GM21360 (cell line): Measurements from ENCODE around the gene RABL6.
A peak's percentile ranks its signal among the peaks of the same experiment; 100 is the strongest.
"Not testable (repeated sequence)": the region's sequence is repeated elsewhere in the genome, so short reads cannot be mapped to it uniquely, and the experiment has no call there.

Source experiments
- ATAC-seq: cut with Tn5 transposase; IDR thresholded peaks from one replicate; pipeline ENCODE4 v1.9.1; 2021; ENCODE audit warnings: mild to moderate bottlenecking, moderate library complexity; ENCODE audit not compliant: unreplicated experiment

RABL6 gene

DNA sequence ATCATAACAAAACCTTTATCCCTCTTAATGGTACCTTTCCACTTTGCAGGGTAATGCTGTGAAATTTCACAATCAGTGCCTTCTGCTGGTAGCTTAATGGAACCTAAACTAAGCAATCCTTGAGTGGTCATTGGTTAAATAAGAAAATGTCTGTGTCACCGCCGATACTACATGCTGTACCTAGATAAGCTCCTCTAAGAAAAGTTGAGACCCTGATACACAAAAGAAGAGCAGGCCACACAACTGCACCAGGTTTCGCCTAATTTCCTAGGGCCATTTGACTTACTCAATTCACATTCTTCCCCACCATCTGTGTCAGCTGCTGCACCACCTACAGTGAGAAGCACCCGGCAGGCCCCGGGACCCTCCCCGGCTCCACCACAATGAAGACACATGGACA lies 67.4 kb downstream of the RABL6 start:
- no peak for ATAC-seq

DNA sequence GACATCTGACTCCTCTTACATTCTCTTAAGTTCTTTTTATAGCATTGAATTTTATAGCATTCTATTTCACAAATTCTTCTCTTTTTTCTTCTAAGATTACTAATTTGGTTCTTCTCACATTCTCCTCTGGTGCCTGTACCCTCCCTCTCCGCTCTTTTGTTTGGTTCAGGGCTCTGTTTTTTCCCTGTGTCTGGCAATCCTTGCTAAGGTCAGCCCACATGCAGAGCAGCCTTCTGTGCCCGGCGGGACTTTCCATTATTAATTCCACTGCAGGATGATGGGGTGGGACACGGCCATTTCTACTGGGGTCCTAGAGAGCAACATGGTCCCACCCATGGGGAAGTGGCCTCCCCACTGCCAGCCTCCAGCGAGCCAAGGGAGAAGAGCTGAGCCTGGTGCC lies 68.7 kb downstream of the RABL6 start:
- no peak for ATAC-seq

DNA sequence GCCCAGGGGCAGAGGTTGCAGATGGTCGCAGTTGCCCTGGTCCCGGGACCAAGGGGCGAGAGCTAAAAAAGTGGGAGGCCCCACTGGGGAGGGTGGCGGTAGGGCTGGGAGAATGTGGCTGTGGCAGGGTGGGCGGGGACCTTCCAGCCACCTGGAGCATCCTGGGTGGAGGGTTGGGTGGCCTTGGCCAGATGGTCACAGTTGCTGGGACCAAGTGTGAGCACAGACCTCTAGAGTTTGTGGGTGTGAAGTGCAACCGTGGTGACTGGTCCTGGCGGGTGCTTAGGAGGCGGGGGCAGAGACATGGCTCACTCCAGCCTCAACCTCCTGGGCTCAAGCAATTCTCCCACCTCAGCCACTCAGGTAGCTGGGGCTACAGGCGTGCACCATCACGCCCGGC lies 72.9 kb downstream of the RABL6 start:
- ATAC-seq, result no peak

DNA sequence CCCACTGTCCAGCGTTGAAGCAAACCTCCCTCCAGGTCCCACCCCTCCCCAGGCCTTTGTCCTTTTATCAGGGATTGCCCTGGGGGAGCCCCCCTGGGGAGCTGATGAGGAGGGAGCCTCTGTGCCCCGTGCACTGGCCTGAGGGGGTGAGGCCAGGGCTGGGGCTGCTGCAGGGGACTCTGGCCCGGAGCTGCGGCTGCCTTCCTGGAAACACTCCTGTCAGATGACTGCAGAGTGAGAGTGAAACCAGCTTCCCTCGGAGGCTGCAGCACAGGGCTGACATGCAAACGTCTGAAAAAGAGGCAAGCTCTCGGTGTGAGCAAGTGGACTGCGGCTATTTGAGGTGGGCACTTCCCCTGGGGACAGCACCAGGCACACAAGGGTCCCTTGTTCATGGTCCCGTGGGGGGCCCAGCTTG lies 74.0 kb downstream of the RABL6 start:
- no peak for ATAC-seq

DNA sequence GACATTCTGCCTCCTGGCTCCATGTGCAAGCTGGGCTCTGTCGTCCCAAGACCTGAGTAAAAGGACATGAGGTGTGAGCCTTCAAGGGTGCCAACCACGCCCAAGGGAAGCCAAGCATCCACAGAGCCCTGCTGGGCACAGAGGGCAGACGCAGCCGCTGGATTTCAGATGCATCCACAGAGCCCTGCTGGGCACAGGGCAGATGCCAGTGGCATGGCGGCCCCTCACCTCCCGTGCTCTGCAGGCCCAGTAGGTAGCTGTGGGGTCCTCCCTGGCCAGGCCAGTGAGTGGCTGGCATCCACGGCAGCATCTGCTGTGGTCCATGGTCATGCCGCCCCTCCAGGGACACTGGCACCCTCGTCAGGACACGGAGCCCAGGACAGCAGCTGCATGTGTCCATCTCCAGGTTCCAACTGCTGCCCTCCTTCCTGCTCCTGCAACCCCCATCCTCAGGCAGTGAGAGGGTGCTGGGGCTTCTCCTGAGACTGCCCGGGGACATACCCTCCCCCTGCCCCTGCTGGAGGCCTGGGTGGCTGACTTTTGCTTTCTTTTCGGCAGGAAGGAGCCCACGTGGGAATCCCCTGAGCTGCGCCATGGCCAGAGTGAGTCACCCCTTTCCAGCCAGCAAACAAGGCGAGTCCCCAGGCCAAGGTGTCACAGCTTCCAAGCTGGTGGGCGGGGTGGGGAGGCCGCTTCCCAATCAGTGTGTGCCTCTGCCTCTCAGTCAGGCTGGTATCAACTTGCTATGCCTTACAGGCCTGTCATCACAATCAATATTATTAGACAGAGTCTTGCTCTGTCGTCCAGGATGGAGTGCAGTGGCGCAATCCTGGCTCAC lies 74.6 kb downstream of the RABL6 start:
- no peak for ATAC-seq

DNA sequence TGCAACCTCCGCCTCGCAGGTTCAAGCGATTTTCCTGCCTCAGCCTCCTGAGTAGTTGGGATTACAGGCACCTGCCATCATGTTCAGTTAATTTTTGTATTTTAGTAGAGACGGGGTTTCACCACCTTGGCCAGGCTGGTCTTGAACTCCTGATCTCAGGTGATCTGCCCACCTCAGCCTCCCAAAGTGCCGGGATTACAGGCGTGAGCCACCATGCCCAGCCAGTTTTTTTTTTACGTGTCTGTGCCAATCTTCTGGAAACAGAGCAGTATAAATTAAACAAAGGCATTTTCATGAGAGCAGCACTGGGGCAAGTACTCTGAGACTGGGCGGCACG lies 75.2 kb downstream of the RABL6 start:
- not testable (repeated sequence) for ATAC-seq

DNA sequence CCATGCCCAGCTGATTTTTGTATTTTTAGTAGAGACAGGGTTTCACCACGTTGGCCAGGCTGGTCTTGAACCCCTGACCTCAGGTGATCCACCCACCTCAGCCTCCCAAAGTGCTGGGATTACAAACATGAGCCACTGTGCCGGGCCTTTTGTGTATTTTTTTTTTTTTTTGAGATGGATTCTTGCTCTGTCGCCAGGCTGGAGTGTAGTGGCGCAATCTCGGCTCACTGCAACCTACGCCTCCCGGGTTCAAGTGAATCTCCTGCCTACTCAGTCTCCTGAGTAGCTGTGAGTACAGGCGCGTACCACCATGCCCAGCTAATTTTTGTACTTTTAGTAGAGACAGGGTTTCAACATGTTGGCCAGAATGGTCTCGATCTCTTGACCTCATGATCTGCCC lies 75.9 kb downstream of the RABL6 start:
- not testable (repeated sequence) for ATAC-seq

DNA sequence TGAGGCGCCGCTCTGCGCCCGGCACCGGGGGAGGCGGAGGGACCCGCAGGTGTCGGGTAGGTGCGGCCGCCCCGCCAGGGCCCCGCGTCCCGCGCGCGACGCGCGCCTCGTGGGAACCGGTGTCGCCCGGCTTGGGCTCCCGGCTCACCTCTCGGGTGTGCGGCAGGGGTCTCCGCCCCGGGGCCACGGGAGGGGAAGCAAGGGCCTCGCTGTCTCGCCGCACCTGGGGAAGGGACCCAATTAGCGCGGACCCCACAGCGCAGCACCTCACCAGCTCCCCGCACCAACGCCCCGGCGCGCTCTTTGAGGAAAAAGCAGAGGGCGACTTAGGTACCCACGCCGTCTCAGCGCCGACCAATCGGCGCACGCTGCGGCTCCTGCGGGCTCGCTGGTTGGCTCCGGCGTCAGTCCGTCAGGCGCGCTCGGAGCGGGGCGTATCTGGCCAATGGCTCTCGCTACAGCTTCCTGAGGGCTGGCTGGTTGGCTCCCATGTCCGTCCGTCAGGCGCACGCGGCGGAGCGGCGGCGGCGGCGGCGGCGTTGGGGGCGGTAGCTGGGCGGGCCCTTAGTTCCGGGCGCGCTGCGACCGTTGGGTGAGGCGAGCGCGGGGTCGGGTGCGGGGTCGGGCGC lies 78.3 kb downstream of the RABL6 start, which contains the start of gene TRAF2:
Gene TRAF2, plus strand, starts transcription at position 567 of the 629 bp plus-strand sequence. CDS start 12,225 bp downstream, outside the sequence.
- peak; percentile 72 for ATAC-seq

DNA sequence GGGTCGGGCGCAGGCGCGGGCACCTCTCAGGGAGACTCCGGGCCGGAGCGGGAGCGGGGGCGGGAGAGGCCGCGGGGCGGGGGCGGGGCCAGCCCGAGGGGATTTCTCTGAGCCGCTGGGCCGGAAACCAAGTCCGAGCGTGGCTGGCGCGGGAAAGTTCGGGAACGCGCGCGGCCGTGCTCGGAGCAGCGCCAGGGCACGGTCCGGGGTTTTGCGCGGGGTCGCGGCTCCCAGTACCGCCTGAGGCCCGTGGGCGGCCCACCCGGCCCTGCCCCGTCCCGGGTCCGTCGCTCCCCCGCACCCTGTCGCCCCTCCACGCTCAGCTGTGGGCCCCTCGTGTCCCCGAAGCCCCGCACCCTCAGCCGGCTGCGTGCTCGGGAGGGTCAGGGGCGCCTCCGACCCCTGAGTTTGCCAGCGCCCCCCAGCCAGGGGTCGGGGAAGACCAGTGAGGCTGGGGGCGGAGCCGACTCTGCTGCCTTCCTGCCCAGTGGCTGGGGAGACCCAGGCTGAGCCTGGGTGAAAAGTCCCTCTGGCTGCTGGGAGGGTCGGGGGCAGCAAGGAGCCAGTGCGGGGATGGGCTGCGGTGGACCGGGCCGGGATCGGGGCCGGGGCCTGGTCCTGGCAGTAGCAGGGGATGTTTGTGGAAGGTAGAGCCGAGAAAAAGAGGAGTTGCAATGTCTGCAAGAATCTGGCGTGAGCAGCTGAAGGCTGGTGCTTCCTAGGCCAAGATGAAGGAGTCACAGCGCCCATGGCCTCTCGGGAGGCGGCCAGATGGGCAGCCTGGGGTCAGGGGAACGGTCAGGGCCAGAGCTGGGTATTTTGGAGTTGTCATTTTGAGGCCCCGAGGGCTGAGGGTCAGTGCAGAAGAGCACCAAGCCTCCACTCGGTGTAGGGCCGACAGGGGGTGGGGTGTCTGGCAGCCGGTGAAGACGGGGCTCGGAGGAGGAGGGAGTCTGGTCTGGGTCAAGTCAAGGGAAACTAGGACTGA lies 79.2 kb downstream of the RABL6 start:
- ATAC-seq, result peak; percentile 6

DNA sequence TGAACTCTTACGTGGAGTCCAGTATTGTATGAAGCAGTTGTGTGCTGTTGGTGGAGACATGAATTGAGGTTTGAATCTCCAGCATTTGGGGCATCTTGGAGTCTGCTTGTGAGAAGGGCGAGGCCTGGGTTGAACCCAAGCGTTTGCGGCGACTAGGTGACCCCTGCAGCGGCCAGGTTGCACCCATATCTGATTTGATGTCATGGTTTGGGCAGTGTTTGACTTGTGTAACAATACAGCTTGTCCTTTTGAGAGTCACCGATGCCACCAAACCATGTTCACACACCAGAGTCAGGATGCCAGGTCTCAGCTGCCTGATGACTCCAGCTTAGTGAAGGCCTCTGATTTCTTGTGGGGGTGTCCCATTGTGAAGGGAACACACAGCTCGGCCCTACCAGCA lies 80.7 kb downstream of the RABL6 start:
- no peak for ATAC-seq

DNA sequence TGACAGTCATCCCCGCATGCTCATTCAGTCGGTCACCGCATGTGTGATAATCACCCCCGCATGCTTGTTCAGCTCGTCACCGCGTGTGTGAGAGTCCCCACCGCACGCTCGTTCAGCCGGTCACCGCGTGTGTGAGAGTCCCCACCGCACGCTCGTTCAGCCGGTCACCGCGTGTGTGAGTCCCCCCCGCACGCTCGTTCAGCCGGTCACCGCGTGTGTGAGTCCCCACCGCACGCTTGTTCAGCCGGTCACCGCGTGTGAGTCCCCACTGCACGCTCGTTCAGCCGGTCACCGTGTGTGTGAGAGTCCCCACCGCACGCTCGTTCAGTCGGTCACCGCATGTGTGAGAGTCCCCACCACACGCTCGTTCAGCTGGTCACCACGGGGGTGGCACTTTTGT lies 82.1 kb downstream of the RABL6 start:
- ATAC-seq, result no peak

DNA sequence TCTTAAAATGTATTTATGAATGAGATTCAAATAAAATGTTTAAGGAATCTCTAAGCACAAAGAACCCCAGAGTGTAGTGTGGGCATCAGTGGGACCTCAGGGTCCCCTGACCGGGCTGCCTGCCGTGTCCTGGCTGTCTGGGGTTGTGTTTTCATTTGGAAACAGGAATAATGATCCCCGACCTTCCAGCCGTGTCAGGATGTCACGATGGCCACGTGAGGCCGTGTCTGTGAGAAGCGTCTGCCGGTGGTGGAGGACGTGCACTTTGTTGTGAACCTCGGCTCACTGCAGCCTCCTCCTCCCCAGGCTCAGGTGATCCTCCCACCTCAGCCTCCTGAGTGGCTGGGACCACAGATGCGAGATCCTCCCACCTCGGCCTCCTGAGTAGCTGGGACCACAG lies 82.9 kb downstream of the RABL6 start:
- no peak for ATAC-seq
